HEK293 (cell line): ENCODE measurements around the gene CORO1C.

Experiments
- CTCF ChIA-PET: fragments of 350-600 bp; formaldehyde crosslinking; extraction: SDS; loops from one replicate; lab custom pipeline; 2021; ENCODE audit warnings: antibody characterized with exemption; lab: Yijun Ruan, JAX
- POLR2A ChIA-PET: fragments of 300-600 bp; formaldehyde crosslinking; extraction: SDS; loops from one replicate; lab custom pipeline; 2020; ENCODE audit warnings: antibody characterized with exemption, inconsistent platforms; lab: Yijun Ruan, JAX
- H3K27ac ChIP-seq: fragments of 200-500 bp; sonication (Bioruptor generic); 2 replicates; pipeline ENCODE4 v1.5.1; 2014; ENCODE audit warnings: low read depth, low read length, control low read depth, inconsistent platforms; ENCODE audit errors: extremely low read depth
- H3K36me3 ChIP-seq, 2 experiments: fragments of 200-500 bp in 1 of 2; sonication (Bioruptor generic) in 1 of 2; 1 replicate in 1 of 2; 2 replicates in 1 of 2; pipeline ENCODE4 v1.5.1; 2014 to 2017; ENCODE audit warnings: inconsistent platforms in 2 of 2, low read length in 2 of 2; ENCODE audit not compliant: control insufficient read depth in 2 of 2, insufficient read depth in 1 of 2
- H3K4me1 ChIP-seq: fragments of 200-500 bp; sonication (Bioruptor generic); 2 replicates; pipeline ENCODE4 v1.5.1; 2014; ENCODE audit warnings: mild to moderate bottlenecking, low read length, inconsistent platforms; ENCODE audit not compliant: control insufficient read depth, insufficient read depth
- H3K4me3 ChIP-seq: 2 replicates; pipeline ENCODE4 v1.5.1; 2011; ENCODE audit warnings: low read depth, mild to moderate bottlenecking, control low read depth, low read length, moderate library complexity
- H3K9me3 ChIP-seq: fragments of 200-500 bp; sonication (Bioruptor generic); 2 replicates; pipeline ENCODE4 v1.5.1; 2014; ENCODE audit warnings: low read depth, low read length, inconsistent platforms; ENCODE audit not compliant: control insufficient read depth, insufficient read depth
- KLF7 ChIP-seq: fragments of 450-650 bp; formaldehyde crosslinking; IDR thresholded peaks from 2 replicates; pipeline ENCODE4 v1.5.1; 2016; ENCODE audit warnings: missing biosample characterization, missing genetic modification characterization, borderline replicate concordance
- KLF8 ChIP-seq: fragments of 450-650 bp; formaldehyde crosslinking; IDR thresholded peaks from 2 replicates; pipeline ENCODE4 v1.5.1; 2016; ENCODE audit warnings: missing biosample characterization, missing genetic modification characterization
- PATZ1 ChIP-seq: fragments of 450-650 bp; formaldehyde crosslinking; IDR thresholded peaks from 2 replicates; pipeline ENCODE4 v1.5.1; 2016; ENCODE audit warnings: missing biosample characterization, missing genetic modification characterization
- PBX3 ChIP-seq: sonication (generic); formaldehyde crosslinking; IDR thresholded peaks from 2 replicates; pipeline ENCODE4 v1.8.1; 2022; ENCODE audit warnings: mild to moderate bottlenecking, moderate library complexity, missing genetic modification reagents
- ZFP3 ChIP-seq: fragments of 450-650 bp; formaldehyde crosslinking; IDR thresholded peaks from 2 replicates; pipeline ENCODE4 v1.5.1; 2016; ENCODE audit warnings: low read depth, missing biosample characterization, missing genetic modification characterization
- ZNF121 ChIP-seq: fragments of 450-650 bp; formaldehyde crosslinking; IDR thresholded peaks from 2 replicates; pipeline ENCODE4 v1.5.1; 2016; ENCODE audit warnings: missing biosample characterization, missing genetic modification characterization
- ZNF184 ChIP-seq: fragments of 450-650 bp; IDR thresholded peaks from 2 replicates; pipeline ENCODE4 v1.5.1; 2018; ENCODE audit warnings: missing biosample characterization, mild to moderate bottlenecking, missing genetic modification characterization
- ZNF239 ChIP-seq: fragments of 450-650 bp; formaldehyde crosslinking; IDR thresholded peaks from 2 replicates; pipeline ENCODE4 v1.5.1; 2016; ENCODE audit warnings: missing biosample characterization, missing genetic modification characterization
- ZNF266 ChIP-seq: fragments of 450-650 bp; formaldehyde crosslinking; IDR thresholded peaks from 2 replicates; pipeline ENCODE4 v1.5.1; 2016; ENCODE audit warnings: missing biosample characterization, missing genetic modification characterization, low read depth
- ZNF510 ChIP-seq: fragments of 450-650 bp; formaldehyde crosslinking; IDR thresholded peaks from 2 replicates; pipeline ENCODE4 v1.5.1; 2018; ENCODE audit warnings: mild to moderate bottlenecking, missing genetic modification characterization, missing biosample characterization; ENCODE audit not compliant: insufficient replicate concordance
- ZNF548 ChIP-seq: fragments of 450-650 bp; formaldehyde crosslinking; IDR thresholded peaks from 2 replicates; pipeline ENCODE4 v1.5.1; 2016; ENCODE audit warnings: missing biosample characterization, missing genetic modification characterization
- ZNF843 ChIP-seq: fragments of 450-650 bp; formaldehyde crosslinking; IDR thresholded peaks from 2 replicates; pipeline ENCODE4 v1.5.1; 2016; ENCODE audit warnings: missing biosample characterization, missing genetic modification characterization
- ZSCAN4 ChIP-seq: fragments of 450-650 bp; formaldehyde crosslinking; IDR thresholded peaks from 2 replicates; pipeline ENCODE4 v1.5.1; 2017; ENCODE audit warnings: missing biosample characterization, missing genetic modification characterization

CORO1C gene

GRCh38 chr12:108597559-108598471, 133.5 kb downstream of the CORO1C start, which contains the start of gene TMEM119:
Gene TMEM119 (minus strand): TSS chr12:108598084. CDS start chr12:108592383, 5,701 bp downstream.
- POLR2A ChIA-PET = interaction anchor here (0.6 kb wide), 1 partner anchor 16 kb away, joined by 3 read pairs; no protein-coding TSS in a partner anchor
- TF ChIP-seq ZNF184 (tag by site-specific recombination) = no peak
- TF ChIP-seq KLF8 (tag by site-specific recombination) = no peak
- no peak for TF ChIP-seq ZNF548 (tag by site-specific recombination)
- TF ChIP-seq ZNF510 = no peak
- no peak for TF ChIP-seq PBX3 (CRISPR knock-in tag)
- no peak for TF ChIP-seq KLF7
- no peak for TF ChIP-seq ZNF266
- no peak for TF ChIP-seq ZFP3 (tag by site-specific recombination)
- H3K36me3 ChIP-seq = no peaks in the 10 kb centered on the region
- H3K9me3 ChIP-seq = no peaks in the 10 kb centered on the region
- H3K4me1 ChIP-seq = no peaks in the 10 kb centered on the region
- no peak within 1 kb of the TSS for H3K4me3 ChIP-seq
- CTCF ChIA-PET = interaction anchor here (0.6 kb wide), 1 partner anchor 705 kb away, joined by 3 read pairs; no protein-coding TSS in a partner anchor
- H3K27ac ChIP-seq = no peak within 1 kb of the TSS

- no peak overlapping the region for H3K4me3 ChIP-seq
- no peaks in the 10 kb centered on the region for H3K4me1 ChIP-seq
- CTCF ChIA-PET = interaction anchor here (0.6 kb wide), 1 partner anchor 706 kb away, joined by 3 read pairs; no protein-coding TSS in a partner anchor
- H3K36me3 ChIP-seq = no peaks in the 10 kb centered on the region
- no peak overlapping the region for H3K27ac ChIP-seq
- TF ChIP-seq ZNF510 (no peak), ZSCAN4 (0 out of 2 replicates have a peak, but pooled peaks have one; percentile 9), PATZ1 (0 out of 2 replicates have a peak, but pooled peaks have one; percentile 33)
- TF ChIP-seq, all 188 proteins: peak for 2
- POLR2A ChIA-PET = no interaction called here
- H3K9me3 ChIP-seq = no peaks in the 10 kb centered on the region
These were observed 134.3 kb downstream of the CORO1C start for GRCh38 chr12:108596854-108597558.

GRCh38 chr12:108595711-108596647, 135.3 kb downstream of the CORO1C start:
- CTCF ChIA-PET = interaction anchor here (3.5 kb wide), 1 partner anchor 22 kb away, joined by 15 read pairs; no protein-coding TSS in a partner anchor
- no peak overlapping the region for H3K4me3 ChIP-seq
- H3K9me3 ChIP-seq = no peaks in the 10 kb centered on the region
- POLR2A ChIA-PET = no interaction called here
- no peak overlapping the region for H3K27ac ChIP-seq
- no peaks in the 10 kb centered on the region for H3K36me3 ChIP-seq
- no peak for TF ChIP-seq ZNF121 (tag by site-specific recombination)
- peak; percentile 95 for TF ChIP-seq ZSCAN4
- TF ChIP-seq ZNF239 (tag by site-specific recombination) = no peak
- no peak for TF ChIP-seq ZNF843 (tag by site-specific recombination)
- no peaks in the 10 kb centered on the region for H3K4me1 ChIP-seq
